GM18867 (cell line): ENCODE measurements around the gene ADAM23.

ENCODE experiments used
- ATAC-seq: cut with Tn5 transposase; IDR thresholded peaks from one replicate; pipeline ENCODE4 v1.9.1; 2021; ENCODE audit warnings: mild to moderate bottlenecking, moderate library complexity; ENCODE audit not compliant: unreplicated experiment

The ADAM23 gene

DNA sequence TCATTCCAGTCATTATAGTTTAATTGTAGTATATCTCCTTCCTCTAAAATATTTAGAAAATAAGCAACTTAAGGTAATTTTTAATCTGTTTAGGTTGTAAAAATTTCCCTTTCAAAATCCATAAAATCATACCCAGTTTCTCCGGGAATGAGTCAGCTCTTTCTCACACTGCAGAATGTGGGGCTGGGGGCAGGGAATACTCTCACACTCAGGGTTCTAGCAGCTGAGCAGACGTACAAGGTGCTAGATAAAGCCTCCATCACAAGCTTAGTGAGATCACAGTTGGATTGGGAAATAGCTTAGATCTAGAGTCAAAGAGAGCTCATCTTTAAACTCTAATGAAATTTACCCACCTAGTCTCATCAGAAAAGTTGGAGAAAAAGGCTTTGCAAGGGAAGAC, 119.0 kb downstream of the ADAM23 start:
- ATAC-seq, result no peak

DNA sequence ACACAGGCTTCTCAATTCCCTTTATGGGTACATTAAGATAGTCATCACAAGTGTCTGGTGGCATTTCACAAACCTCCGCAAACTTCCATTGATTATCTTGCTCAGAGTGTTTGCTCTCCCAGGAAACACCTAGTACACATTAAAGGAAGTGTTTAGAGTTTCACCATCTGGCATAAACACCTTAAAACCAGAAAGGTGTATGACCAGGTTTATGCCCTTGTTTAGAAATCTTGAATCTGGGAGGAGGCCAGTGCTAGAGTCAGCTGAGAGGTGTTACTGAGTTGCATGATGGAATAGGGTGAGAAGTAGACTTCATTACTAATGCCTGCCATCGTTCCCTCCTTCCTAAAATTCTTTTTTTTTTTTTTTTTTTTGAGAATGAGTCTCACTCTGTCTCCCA, 120.0 kb downstream of the ADAM23 start:
- no peak for ATAC-seq

- no peak for ATAC-seq
These were observed 122.3 kb downstream of the ADAM23 start for GRCh38 chr2:206565666-206566065.

DNA sequence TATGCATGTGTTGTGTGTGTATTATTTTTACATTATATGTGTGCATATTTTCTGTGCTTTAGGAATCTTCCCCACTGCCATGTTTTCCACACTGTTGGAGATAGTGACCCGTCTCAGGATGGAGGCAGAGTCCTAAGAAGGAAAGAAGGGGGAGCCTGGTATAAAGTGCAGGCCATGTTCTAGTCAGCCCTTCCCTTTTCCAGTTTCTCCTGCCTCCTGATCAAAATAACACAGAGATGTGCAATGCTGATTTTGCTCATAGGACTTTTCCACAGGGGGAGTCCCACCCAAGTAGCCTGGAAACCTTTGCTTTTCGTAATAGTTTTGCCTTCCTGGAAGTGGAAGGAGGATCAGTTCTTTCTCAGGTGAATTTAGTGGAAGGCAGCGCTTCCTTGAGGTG, 126.1 kb downstream of the ADAM23 start:
- ATAC-seq, result no peak

- no peak for ATAC-seq
These were observed 126.9 kb downstream of the ADAM23 start for GRCh38 chr2:206570199-206570598.

DNA sequence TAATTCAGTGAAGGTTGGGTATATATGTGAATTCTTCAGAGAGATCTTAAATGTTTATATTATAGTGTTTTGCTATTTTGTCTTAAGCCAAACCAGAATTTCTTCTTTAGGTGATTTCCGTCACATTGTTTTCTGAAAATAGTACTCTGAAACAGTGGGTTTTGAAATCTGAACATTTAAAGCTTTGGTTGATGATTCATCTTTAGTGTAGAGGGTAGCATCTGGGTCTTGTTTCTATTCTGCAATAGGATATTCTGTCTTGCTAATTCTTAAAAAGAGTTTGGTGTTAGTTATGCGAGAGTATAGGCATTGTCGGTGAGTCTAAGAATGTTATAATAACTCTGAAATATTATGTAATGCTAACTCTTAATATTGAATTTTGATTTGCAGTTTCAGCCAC, 129.4 kb downstream of the ADAM23 start:
- no peak for ATAC-seq

- ATAC-seq, result no peak
These were observed 130.5 kb downstream of the ADAM23 start for GRCh38 chr2:206573793-206574192.

GRCh38 chr2:206584323-206585116, 141.2 kb downstream of the ADAM23 start:
- ATAC-seq, result no peak

- no peak for ATAC-seq
These were observed 142.0 kb downstream of the ADAM23 start for GRCh38 chr2:206585335-206585734.

DNA sequence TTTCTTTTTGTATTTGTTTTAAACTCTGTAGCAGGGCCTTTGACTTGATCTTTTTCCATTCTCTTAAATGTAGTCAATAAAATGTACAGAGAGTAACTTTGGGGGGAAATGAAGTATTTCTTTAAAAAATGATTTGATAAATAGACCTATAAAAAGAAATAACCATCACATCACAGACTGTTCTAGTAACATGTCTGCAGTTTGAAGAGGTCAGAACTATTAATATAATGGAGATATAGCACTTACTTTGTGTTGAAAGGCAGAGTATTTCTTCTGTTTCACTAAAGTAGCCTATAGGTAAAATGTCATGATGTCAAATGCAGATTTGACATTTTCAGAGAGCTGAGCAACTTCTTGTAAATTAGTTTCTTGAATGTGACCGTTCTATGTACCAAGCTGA, 143.3 kb downstream of the ADAM23 start:
- no peak for ATAC-seq

GRCh38 chr2:206597717-206598218, 154.4 kb downstream of the ADAM23 start:
- no peak for ATAC-seq

GRCh38 chr2:206603243-206603642, 159.9 kb downstream of the ADAM23 start:
- no peak for ATAC-seq

- ATAC-seq, result no peak
These were observed 167.1 kb downstream of the ADAM23 start for GRCh38 chr2:206610451-206610850.

GRCh38 chr2:206611191-206611590, 167.9 kb downstream of the ADAM23 start:
- ATAC-seq, result no peak

- ATAC-seq, result no peak
These were observed 168.4 kb downstream of the ADAM23 start for GRCh38 chr2:206611736-206612135.

DNA sequence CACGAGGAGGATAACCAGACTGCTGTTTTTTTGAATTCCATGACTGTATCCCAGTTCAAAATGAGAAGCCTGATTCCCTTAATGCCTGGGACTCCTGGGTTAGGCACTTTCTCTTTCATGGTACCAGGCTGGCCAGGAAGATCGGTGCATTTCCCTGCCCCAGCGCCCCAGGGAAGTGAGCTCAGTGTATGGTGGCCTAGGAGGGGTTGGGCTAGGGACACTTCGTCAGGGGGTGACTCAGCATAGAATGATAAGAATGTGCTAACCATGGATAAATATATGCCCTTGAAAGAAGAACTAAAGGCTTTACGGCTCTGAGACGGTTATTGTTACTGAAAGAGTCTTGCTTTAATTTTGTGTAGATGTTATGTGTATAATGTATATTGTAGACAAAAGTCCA, 171.5 kb downstream of the ADAM23 start:
- no peak for ATAC-seq

- no peak for ATAC-seq
These were observed 172.2 kb downstream of the ADAM23 start for GRCh38 chr2:206615417-206616089.

GRCh38 chr2:206616151-206616550, 172.8 kb downstream of the ADAM23 start:
- no peak for ATAC-seq

DNA sequence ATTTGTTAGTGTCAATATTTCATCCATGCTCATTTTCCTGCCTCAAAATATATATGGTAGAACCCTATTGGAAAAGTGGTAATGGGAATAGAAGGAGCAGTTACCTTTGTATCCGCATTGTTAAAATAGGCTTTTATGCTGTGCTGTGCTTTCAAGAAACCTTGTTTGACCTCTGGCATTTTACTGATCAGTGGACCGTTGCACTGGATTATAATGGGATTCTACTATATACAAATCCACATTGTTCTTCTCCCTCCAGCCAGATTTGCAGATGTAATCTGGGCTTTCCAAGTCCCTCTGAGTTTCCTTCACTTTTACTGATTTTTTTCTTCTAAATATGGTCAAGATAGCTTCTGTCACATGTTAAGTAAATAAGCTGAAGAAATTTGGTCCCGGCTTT, 175.7 kb downstream of the ADAM23 start:
- ATAC-seq, result no peak

GRCh38 chr2:206626108-206626507, 182.8 kb downstream of the ADAM23 start:
- ATAC-seq, result no peak

- no peak for ATAC-seq
These were observed 184.3 kb downstream of the ADAM23 start for GRCh38 chr2:206627632-206628031.

DNA sequence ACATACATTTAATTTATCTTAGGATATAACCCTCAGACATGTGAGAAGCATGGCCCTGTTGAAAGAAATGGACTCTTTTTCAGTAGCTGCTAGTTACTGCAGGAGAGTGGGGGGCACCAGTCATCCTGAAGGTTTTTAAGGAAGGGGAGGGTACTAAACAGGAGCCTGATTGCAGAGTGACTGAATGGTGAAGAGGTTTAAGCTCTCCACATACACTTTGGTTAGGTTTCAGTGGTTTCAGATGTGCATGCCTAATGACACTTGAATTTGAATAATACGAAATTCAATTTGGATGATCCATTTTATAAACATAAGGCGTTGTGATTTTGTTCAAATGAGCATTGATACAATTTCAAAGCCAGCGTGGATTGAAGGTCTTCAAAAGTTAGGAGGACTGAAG, 188.0 kb downstream of the ADAM23 start:
- ATAC-seq, result no peak
